HG03442 (cell line): Measurements from ENCODE around the gene RTN4IP1.
"Not testable (repeated sequence)": the region's sequence is repeated elsewhere in the genome, so short reads cannot be mapped to it uniquely, and the experiment has no call there.

Experiments
- ATAC-seq: cut with Tn5 transposase; IDR thresholded peaks from one replicate; pipeline ENCODE4 v1.9.1; 2021; ENCODE audit warnings: mild to moderate bottlenecking, moderate library complexity; ENCODE audit not compliant: unreplicated experiment

Gene RTN4IP1

DNA sequence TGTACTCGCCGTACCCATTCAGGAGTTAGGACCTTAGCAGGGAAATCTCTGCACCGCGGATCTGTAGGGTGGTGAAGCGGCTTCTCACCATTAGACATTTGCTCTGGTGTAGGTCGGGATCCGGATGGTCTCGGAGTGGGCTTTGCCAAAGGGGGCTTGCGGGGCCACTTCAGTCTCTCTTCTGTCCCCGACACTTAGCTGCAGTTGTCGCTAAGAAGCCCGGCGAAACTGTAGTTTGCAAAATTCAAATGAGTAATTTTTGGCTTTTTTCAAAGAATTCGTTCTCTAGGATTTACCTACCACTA is 513 bp upstream of the RTN4IP1 start:
- no peak for ATAC-seq

DNA sequence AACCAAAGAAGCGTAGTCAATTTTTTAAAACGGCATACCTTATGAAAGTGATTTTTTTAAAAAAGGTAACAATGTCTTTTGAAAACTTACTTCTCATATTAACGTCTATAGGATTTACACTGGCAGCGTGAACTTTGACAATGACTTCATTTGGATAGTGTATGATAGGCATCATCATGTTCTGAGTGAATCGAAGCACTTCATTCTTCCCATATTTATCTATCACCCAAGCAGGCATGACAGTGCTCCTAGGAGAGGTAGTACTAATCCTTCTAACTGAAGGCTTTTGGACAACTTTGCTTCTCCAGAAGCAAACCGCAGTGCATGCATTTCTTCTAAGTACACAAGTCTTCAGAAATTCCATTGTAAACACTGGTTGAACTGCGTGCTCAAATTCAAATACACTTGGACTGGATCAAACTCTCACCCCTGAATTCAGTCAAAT is 618 bp downstream of the RTN4IP1 start:
- peak; percentile 2 for ATAC-seq

DNA sequence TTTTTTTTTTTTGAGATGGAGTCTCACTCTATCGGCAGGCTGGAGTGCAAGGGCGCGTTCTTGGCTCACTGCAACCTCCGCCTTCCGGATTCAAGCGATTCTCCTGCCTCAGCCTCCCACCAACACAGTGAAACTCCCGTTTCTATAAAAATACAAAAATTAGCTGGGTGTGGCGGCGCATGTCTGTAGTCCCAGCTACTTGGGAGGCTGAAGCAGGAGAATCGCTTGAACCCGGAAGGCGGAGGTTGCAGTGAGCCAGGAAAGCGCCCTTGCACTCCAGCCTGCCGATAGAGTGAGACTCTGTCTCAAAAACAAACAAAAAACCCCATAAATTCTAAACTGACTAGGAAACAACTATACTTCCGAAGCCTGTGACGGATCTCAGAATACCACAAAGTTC is 1.5 kb downstream of the RTN4IP1 start:
- not testable (repeated sequence) for ATAC-seq

DNA sequence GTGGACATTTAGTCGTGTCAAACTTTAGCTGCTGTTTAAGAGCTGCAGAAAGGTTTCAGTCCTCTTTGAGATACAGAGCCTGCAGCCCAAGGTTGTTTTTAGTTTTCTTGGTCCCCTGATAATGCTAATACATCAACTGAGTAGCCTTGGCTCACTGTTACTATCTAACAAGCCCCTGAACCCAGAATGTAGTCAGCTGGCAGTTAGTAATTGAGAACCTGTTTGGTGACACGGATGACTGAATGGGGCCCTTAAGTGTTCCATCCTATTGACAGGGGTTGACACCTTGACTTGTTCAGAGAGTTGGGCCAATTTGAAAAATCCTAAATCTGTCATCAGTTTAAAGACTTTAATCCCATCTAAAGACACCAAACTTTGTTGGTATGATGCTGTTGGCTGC is 2.8 kb downstream of the RTN4IP1 start:
- ATAC-seq, result no peak

DNA sequence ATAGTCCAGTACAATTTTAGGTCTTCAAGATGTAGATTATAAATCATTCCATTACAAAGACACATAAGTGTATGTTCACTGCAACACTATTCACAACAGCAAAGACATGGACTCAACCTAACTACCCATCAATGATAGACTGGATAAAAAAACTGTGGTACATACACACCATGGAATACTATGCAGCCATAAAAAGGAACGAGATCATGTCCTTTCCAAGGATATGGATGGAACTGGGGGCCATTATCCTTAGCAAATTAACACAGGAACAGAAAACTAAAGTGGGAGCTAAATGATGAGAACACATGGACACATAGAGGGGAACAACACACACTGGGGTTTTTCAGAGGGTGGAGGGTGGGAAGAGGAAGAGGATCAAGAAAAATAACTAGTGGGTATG is 6.3 kb downstream of the RTN4IP1 start:
- no peak for ATAC-seq

DNA sequence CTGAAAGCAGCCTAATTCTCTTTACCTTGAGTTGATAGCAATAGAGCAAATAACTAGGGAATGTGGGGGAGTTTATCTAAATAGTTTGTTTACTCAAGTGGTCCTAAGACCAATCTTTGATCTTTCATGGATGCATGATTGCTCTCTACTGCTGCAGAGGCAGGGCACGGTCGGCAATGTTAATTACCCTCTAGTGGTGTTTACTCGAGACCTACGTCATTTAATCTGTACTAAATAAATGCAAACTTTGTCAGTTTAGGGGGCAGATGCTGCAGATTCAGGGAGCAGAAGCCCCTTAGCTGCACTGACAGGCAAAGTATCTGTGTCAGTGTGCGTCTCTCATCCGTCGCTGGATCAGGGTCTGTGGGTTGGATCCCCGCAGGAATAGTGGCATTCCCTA is 6.9 kb downstream of the RTN4IP1 start:
- no peak for ATAC-seq

DNA sequence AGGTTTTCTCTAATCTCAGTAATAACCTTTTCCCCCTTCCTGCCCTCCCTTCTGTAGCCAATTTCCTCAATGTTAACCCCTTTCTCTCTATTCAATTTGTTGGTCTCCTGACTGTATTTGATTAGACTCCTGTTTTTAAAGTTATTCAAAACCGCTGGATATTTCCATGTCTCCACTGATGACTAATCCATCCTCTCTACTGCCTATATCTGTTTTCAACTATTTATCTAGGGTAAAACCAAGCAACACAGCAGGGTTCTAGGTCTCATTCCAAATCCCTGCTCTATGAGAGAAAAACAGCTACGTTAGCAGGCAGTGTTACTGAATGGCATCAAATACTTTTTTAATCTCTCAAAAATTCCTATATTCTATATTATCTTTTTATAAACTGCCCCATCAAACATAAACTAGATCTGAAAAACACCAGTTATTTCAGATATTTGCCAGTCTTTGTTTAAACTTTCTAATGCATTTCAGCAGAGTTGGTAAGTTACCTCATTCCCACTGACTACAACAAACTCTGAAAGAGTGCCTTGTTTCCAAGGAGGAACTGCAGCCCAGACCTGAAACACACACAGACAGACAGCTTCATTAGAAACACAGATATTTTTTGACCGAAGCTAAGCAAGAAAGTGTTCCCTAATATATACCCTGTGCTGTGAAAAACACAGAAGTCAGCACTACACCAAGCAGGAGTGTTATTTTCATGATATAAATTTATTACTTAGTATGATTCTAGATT is 8.2 kb downstream of the RTN4IP1 start:
- no peak for ATAC-seq

DNA sequence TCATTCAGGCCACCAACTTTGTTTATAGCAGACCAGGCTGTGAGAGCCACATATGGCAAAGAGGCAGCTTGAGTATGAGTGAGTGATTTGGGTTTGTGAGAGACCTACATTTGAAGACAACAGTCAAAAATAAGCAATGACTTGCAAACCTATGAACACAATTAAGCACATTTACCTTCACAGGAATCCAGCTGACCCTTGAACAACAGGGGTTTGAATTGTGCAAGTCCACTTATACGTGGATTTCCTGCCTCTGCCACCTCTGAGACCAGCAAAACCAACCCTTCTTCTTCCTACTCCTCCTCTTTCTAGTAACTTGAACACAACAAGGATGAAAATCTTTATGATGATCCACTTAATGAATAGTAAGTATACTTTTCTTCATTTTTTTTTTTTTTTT is 10.1 kb downstream of the RTN4IP1 start:
- ATAC-seq, result no peak

DNA sequence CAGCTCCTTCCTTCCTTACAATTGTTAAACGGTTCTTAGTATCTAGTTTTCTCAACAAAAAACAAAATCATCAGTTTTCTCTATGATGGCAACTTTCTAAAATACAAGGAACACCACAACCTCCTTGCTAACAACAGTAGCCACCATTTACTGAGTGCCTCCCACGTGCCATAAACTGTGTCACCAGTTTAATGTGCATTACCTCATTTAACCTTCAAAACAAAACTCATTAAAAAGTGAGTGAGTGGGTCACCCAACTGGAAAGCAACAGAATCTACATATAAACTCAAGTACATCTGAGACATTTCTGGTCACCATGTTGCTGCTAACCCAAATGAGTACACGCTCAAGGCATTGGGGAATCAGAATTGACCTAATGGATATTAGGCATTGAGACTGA is 11.0 kb downstream of the RTN4IP1 start:
- ATAC-seq, result no peak

DNA sequence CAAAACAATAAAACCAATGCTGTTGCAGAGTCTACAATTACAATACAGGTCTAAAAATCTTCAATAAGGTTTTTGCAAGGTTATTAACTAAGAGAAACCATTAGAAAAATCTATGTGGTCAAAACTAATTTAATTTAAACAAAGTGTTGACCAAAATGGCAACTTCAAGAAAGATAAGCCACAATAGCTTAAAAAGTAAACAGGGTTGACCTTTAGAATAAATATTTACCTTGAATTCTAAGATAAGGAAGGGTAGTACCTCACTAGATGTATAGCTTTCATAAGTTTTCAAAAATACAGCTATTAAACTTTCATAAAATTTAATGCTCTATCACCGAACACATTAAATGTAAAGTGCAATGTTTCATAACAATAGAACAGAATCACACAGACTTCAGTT is 11.4 kb downstream of the RTN4IP1 start:
- ATAC-seq, result no peak

DNA sequence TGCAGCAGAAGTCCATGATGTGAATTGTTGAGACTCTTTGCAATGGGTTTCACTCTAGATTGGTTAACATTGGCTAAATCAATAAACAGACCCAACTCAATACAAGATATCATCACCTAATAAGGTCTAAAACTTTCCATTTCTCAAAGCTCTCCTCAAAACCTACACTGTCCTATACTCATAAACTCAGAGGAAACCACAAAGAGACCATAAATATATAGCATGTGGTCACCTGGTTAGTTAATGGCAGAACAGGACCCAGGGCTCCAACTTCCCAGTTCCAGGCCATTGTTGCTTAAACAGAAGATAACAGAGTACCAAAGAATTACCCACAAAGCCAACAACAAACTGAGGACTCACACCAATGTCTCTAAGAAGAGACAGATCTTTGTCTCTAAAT is 12.0 kb downstream of the RTN4IP1 start:
- no peak for ATAC-seq

DNA sequence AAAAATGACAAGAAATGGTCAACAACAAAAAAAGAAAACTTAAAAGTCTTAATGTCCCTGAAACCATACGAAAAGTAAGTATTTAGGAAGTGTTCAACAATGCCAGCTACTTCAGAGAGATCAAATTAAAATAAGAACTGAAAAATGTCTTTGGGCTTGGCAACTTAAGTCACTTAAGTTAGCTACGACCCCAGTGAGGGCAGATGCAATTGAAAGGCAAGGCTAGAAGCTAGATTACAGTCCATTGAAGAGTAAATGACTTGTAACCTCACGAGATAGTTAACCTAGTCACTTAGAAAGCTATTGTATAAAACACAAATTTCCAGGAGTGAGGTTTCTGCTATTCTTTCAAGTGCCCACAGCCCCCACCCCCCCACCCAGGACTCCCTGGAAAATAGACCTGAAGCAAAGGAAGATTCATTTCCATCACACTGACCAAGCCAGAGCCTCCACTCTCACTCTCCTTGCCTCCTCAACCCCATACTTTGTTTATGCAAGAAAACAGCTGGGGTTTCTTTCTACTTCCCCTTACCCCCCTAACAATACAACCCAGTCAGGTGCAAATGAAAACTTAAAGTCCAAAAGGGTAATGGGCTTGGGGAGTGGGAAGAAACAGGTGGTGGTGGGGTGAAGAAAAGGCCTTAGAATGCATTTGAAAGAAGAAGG is 14.6 kb downstream of the RTN4IP1 start:
- ATAC-seq, result no peak

DNA sequence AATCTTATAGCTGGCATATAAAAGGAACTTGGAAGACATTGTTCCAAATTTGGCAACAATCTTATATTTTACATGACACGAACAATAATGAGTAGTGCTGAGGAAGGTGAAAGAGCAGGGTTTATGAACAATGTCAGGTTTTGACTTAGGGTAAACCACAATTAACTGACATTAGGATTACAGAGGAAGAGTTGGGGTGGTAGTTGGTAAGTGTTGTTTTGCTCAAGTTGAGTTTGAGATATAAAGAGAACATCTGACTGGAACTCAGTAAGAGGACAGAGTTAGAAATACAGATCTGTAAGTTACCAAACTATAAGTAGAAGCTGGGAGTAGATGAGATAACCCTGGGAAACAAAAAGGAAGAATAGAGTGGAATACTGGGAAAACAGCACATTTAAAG is 15.1 kb downstream of the RTN4IP1 start:
- no peak for ATAC-seq

DNA sequence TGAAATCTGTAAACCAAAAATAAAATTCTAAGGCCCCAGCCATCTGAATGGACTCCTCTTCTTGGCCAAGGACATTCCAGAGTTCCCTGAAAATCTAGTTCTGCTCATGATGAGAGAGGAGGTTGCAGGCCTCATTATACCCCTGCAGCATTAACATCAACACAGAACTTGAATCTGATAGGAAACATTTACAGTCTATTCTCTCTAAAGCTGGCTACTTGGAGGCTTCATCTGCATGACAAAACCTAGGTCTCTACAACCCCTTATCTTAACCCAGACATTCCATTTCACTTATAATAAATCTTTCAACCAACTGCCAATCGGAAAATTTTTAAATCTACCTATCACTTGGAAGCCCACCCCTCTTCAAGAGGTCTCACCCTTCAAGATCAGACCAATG is 15.7 kb downstream of the RTN4IP1 start:
- no peak for ATAC-seq

DNA sequence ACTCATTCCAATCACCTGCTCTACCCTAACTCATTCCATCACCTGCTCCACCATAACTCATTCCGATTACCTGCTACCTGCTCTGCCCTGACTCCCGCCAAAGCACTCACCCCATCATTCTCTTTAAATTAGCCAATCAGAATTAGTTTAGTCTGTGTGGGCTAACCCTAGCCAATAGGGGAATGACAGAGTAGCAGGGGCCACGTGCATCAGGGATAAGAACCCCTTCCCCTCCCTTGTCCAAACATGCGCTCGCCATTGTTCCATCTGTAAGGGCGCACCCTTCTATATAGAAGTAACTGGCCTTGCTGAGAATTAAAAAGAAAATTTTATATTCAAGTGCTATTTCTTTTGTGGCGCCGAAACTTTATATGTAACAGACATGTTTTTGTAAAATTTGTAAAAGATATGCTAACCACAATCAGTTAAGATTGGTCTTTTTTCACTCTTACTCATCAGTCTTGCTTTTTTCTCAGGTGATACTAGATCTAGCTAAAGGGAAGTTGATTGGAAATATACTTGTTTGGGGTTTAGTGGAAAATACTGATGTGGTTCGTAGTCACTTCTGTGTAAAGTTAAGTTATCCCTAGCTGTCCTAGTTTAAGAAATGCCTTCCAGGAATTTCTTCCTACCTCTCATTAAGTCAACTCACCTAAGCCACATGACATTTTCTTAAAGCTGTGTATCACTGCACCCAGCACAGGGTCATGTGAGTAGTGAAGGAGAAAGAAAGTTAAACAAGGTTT is 16.5 kb downstream of the RTN4IP1 start:
- no peak for ATAC-seq

DNA sequence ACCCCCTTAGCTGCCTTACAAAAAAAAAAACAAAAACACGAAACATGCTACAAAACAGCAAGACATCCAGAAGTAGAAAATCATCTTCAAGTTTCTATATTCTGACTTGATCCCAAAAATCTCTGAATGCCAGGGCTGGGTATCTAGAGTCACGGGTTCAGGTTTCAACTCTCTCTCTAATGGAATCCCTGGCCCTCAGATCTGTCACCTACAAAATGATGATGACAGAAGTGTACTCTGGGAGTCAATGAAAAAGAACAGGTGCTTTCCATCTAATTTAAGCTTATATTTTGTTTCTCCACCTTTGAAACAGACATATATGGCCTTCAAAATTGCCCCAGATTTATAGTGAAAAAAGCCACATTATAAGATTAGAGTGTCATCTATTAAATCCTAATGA is 18.3 kb downstream of the RTN4IP1 start:
- no peak for ATAC-seq

DNA sequence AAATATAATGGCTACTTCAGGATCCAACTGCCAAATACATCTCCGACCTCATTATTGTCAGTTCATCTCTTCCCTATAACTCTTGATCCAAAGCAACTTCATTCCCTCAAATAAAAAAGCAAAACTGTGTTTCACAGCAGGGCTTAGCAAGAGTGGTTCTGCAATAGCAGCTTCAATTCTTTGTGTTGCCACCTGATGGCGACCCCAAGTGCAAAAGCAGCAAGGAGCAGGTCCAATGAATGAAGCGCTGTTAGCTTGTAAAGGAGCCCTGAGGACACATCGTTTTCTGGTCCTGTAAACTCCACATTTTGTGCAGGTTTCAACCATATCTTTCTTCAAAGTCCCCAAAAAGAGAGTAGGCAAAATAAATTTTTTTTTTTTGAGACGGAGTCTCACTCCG is 19.6 kb downstream of the RTN4IP1 start:
- no peak for ATAC-seq

DNA sequence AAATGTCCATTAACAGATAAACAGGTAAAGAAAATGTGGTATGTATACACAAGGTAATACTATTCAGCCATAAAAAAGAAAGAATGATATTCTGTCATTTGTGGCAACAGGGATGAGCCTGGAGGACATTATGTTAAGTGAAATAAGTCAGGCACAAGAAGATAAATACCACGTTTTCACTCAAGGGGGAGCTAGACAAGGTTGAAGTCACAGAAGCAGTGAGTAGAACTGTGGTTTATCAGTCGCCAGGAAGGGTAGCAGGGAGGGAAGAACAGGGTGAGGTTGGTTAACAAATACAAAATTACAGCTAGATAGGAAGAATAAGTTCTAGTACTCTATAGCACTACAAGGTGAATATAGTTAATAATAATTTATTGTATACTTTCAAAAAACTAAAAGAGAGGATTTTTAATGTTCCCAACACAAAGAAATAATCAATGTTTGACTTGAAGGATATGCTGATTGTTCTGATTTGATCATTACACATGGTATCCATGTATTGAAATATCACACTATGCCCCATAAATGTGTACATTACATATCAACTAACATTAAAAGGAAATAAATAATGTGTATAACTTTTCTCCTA is 21.1 kb downstream of the RTN4IP1 start:
- ATAC-seq, result peak; percentile 75

DNA sequence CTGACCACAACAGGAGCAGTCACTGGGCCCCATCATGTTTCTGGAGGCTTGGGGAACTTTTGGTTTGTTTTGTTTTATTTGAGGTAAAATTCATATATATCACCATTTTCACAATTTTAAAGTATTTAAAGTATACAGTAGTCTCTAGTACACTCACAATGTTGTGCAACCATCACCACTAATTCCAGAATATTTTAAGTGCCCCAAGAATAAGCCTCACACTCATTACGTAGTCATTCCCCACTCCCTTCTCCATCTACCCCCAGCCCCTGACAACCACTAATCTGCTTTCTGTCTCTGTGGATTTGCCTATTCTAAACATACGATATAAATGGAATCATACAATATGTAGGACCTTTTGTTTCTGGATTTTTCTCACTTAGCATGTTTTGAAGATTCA is 29.0 kb downstream of the RTN4IP1 start:
- ATAC-seq, result no peak

DNA sequence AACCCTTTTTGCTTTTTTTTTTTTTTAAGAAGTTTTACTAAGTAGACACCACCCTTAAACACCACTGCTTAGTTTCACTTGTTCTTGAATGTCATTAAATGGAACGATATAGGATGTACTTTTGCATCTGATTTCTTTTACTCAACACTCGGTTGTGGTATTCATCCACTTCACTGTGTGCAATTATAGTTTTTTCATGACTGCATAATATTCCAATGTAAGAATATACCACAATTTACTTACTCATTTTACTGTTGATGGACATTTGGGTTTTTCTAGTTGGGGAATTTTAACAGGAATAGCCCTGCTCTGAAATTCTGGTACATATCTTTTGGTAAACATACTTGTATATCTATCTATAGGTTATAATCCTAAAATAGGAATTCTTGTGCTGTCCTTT is 29.9 kb downstream of the RTN4IP1 start:
- ATAC-seq, result no peak

DNA sequence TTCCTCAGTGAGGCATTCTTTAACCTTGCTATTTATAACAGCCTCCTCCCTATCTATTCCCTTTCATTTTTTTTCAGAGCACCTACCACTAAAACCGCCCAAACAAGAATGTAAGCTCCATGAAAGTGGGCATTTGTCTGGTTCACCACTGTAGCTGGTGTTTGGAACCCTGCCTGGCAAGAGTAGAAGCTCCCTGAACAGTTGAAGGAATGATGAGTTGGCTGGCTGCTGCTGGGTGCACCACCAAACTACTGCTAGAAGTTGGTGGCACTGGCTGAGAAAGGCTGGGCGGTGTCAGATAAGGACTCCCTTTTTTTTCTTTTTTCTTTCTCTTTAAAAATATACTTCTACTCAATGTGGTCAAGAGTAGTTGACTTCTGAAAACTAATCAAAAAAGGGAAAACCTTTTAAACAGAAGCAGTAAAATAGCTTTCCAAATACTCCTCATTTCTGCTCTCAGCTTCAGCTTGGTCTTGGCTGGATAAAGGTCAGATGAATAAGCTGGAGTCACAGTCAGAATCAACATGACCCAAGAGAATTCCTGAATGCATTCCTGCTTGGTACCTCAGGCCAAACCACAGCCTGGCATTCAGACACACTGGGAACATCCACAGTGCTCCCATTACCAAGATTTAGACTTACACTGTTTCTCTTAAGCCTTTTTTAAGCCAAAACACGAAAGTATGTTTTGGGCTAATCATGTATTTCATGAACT is 38.0 kb downstream of the RTN4IP1 start:
- ATAC-seq, result no peak
